ENCODE data around the gene GMPPA. TPM values are rescaled to one million over a fixed set of nuclear protein-coding genes. Genes with fewer than 3 reads are reported as not detected.

Gene GMPPA
- 33.8 and 33.9 TPM in 2 replicates for total RNA-seq

DNA sequence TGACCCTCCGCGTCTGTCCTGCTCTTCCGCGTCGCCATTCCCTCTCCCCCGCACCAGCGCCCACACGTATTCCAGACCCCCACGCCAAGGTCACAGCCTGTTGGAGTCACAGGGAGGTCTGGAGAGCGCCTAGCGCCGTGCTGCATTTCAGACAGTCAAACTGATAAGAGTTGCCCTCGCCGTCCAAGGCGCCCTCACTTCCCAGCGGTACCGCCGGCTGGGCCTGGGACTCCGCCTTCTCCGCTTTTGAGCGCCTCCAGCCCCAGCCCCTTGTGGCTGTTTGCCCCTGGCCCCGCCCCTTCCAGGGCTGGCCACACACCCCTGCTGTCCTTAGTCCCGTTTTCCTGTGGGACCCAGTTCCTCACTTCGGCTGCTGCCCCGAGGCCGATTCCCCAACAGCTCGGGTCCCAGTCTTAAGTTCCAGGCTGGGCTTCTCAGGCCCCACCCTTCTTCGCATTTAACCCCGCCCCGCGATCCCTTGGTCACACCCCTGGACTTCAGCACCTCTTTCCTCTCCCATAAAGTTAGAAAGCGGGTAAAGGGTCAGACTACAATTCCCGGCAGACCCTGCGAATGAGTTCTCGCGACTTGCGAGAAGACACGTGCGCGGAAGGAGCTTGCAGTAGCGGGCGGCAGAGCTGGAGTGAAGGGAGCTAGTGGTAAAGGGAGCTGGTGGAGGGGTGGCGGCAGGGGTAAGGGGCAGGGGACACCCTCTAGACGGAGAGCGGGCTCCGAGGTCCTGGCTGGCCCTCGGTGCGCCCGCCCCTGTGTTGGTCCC, at the start of gene GMPPA:
GMPPA (plus strand) TSS at position 612 of the 778 bp plus-strand sequence. CDS start 1,085 bp downstream, outside the sequence.
- DNase-seq (ENCODE audit: extremely low read depth, low read depth, low spot score) = peak; percentile 94

- no peak for DNase-seq (ENCODE audit: extremely low read depth, low read depth, low spot score)
Observed at GRCh38 chr2:219449609-219450008, 49.1 kb upstream of the GMPPA start.

DNA sequence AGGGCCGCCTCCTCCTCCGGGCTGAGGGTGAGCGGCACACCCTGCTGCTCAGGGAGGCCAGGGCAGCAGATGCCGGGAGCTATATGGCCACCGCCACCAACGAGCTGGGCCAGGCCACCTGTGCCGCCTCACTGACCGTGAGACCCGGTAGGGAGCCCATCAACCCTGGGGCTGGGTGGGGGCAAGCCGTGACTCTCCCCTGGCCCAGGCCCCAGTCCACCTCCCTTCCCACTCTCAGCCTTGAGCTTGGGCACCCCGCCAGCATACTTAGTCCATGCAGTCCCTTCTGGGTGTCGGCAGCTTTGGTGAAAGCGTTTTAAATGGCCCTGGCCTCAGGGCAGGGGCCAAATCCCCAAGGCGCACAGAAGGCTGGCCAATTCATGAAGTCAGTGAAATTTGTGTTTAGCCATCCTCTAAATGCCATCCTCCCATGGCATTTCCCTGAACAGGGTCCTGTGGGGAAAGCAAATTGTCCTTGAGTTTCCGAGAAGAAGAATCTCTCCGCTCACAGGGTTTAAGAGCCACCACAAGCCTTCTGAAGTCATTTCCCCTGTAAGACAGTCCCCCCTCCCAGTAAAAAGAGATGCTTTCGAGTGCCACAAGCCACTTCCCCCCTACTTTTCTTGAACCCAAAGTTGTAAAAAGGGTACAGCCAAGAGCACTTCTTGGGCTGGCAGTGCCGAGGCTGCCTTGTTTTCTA, 46.9 kb upstream of the GMPPA start:
- DNase-seq (ENCODE audit: extremely low read depth, low read depth, low spot score) = no peak

GRCh38 chr2:219452361-219453317, 46.1 kb upstream of the GMPPA start:
- no peak for DNase-seq (ENCODE audit: extremely low read depth, low read depth, low spot score)

DNA sequence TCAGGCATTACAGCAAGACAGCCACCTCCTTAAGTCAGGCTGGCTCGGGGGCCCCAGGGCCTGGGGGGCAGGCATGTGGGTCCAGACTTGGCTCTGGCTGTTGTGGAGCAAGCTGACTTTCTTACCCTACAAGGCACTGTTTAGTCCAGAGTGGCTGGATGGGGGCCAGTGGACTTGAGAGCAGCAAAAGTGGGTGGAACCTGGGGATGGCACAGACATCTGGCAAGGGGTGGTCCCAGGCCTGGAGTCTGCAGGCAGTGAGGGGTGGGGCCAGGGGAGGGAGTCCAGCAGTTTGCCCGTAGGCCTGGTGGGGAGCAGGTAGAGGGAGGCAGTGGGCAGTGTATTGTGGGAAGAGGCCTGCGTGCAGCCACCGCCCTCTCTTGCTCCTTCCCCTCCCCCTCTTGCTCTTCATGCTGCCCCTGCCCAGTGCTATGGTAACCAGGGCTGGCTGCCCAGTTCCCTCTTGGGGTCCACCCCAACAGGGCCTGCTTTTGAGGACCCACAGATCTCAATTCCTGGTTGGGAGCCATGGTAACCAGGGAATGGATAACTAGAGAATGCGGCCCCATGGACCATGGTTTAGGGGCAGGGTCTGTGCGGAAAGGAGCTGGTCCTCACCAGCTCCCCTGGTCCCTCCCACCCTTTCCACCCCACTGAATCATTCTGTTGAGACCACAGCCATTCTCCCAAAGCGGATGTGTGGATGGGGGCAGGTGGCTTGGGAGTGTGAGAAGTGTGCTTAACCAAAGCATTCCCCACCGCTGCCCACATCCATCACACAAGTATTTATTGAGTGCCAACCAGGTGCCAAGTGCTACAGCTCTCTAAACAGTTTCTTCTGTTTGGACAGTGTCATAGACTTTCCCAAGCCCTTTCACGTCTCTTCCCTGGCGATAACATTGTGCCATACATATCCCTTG, 44.8 kb upstream of the GMPPA start:
- no peak for DNase-seq (ENCODE audit: extremely low read depth, low read depth, low spot score)

DNA sequence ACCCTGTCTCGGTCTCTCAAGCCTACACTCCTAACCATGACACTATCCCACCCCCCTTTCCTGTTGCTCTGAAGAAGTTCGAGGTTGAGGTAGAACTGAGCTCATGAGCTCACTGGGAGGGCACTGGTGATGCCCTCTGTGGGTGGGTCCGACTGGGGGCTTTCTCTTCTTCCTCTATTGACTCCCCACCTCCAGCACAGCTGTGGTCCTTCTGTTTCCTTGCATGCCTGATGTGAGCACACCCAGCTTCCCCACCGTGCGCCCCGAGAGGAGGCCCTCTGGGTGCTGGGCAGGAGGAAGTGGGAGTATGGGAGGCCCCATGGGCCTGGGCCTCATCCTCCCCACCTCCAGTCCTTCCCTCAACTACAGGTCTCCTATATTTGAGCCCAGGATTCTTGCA, 43.1 kb upstream of the GMPPA start:
- no peak for DNase-seq (ENCODE audit: extremely low read depth, low read depth, low spot score)

DNA sequence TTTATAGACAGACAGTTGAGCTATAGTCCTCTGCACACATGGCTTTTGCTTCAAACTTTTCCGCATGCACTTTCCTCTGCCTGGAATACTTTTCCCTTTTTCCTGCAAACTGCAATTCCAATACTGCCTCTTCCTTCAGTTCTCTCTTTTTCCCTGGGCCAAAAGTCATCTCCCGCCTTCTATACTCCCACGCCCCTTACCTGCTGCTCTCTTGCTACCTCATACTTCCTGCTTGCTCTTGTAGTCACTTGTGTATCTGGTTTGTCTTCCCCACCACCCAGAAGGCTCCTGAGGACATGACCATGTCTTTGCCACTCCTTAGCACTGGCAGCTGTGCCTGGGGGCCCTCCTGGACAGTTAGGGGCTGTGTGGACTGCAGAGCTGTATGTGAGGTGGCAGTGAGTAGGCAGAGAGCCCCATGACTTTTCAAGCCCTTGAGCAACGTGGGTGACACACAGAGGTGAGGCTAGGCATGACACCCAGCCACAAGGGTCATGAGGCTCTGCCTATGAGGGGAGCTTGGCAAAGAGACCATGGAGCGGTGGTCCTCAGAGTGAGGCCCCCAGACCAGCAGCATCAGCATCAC, 40.8 kb upstream of the GMPPA start:
- no peak for DNase-seq (ENCODE audit: extremely low read depth, low read depth, low spot score)

DNA sequence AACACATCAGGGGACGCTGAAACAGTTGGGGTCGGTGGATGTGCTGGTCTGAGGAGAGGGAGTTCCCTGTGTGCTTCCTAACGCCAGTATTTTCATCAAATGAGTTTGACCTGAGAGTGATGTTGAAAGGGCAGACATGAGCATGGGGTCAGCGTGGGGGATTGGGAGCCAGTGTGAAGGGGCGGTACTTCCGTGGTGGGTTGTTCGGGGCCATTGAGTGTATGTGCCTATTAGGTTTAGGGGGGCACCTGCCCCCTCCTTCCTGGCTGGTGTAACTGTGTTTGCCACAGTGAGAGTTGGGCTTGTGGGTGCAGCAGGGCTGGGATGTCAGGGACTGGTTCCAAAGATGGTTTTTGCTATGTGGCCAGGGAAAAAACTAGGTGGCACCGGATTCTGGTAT, 39.7 kb upstream of the GMPPA start:
- DNase-seq (ENCODE audit: extremely low read depth, low read depth, low spot score) = no peak

GRCh38 chr2:219459460-219460311, 39.0 kb upstream of the GMPPA start:
- DNase-seq (ENCODE audit: extremely low read depth, low read depth, low spot score) = no peak

- DNase-seq (ENCODE audit: extremely low read depth, low read depth, low spot score) = no peak
Observed at GRCh38 chr2:219460424-219460926, 38.2 kb upstream of the GMPPA start.

- no peak for DNase-seq (ENCODE audit: extremely low read depth, low read depth, low spot score)
Observed at GRCh38 chr2:219461047-219461514, 37.6 kb upstream of the GMPPA start.

DNA sequence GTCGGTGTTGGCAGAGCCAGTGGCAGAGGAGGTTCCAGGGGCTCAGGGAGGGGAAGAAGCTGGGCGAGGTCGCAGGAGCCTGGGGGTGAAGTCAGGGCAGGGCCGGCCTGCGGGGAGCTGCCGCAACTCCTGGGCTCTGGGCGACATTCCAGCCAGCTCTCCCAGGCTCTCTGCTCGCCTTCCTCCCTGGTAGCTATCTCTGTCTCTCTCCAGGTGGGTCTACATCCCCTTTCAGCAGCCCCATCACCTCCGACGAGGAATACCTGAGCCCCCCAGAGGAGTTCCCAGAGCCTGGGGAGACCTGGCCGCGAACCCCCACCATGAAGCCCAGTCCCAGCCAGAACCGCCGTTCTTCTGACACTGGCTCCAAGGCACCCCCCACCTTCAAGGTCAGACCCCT, 37.0 kb upstream of the GMPPA start:
- DNase-seq (ENCODE audit: extremely low read depth, low read depth, low spot score) = no peak

DNA sequence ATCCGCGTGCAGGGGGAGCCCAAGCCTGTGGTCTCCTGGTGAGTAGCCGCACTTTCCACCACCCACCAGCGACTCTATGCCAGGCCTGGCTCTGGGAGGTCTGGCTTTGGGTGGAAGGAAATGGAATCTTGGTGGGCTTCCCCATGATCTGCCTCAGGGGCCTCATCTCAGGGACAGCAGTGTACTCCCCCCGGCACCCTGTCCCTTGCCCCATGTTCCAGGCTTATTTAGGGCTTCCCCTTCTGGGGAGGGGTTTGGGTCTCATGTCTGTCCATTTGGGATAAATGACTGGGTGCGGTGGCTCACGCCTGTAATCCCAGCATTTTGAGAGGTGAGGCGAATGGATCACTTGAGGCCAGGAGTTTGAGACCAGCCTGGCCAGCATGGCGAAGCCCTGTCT, 36.3 kb upstream of the GMPPA start:
- DNase-seq (ENCODE audit: extremely low read depth, low read depth, low spot score) = no peak

GRCh38 chr2:219464286-219465032, 34.2 kb upstream of the GMPPA start:
- DNase-seq (ENCODE audit: extremely low read depth, low read depth, low spot score) = no peak

DNA sequence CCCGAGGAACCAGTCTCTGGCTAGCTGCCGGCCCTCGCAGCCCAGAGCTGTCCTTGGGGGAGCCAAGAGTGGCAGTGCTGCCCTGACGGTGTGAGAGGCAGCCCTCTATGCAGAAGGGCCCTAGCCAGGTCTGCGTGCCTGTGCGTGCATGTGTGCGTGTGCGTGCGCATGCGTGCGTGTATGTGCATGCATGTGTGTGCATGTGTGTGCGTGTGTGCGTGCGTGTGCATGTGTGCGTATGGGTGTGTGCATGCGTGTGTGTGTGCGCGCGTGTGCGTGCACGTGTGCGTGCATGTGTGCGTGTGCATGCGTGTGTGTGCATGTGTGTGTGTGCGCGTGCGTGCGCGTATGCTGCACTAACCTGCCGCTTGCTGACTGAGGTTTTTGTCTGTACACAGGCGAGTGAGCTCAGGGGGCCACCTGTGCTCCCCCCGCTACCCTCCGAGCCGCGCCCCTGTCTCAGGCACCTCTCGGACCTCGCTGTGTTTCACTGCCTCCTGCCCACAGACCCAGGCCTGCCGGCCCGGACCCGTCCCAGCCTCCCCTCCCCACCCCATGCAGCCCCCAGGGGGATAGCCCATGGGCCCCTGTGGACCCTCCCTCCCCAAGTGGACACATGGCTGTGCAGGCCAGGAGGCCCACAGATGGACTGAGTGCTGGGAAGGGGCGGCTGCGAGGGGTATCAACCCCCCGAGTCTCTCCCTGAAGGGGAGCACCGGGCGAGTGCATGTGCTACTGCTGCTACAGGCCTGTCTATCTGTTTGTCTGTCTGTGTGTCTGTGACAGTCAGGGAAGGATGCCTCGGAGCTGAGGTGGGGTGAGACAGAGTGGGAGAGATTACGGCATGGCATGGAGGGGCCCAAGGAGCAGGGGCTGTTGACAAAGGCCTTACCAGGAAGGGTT, 32.8 kb upstream of the GMPPA start:
- no peak for DNase-seq (ENCODE audit: extremely low read depth, low read depth, low spot score)

DNA sequence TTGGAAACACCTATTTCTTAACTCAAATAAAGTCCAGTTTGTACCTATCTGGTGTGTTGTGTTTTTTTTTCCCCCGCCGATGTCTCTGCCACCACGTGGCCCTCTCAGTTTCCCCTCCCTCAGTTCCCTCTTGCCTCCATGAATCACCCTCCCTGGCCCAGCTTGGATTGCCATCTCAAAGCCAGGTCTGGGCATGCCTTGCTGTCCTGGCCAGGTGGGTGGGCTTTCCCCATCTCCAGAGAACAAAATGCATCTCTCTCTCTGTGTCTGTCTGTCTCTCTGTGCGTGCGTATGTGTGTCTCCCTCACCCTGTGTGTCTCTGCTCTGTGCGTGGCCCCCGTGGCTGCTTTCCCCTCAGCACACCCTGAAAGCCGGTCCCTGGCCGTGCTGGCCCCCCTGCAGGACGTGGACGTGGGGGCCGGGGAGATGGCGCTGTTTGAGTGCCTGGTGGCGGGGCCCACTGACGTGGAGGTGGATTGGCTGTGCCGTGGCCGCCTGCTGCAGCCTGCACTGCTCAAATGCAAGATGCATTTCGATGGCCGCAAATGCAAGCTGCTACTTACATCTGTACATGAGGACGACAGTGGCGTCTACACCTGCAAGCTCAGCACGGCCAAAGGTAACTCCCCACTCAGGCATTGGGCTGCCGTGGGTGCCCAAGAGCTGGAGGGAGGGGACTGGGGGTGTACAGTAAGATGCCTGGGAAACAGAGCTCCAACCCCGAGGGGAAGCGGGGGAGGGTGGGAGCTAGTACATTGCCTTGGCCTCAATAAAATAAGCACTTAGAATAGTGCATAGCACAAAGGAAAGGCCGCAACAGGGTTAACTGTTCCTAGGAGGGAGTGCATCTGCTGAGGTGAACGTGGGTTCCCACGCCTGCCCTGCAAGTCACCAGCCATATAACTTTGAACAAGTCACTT, 31.6 kb upstream of the GMPPA start:
- DNase-seq (ENCODE audit: extremely low read depth, low read depth, low spot score) = no peak

All from glomerular endothelial cell (primary cell).